Panc1 (cell line): ENCODE measurements around the gene FBXW7.

Experiments used
- POLR2AphosphoS5 ChIP-seq: IDR thresholded peaks from 2 replicates; pipeline ENCODE4 v1.6.1; 2012; ENCODE audit warnings: mild to moderate bottlenecking, low read depth, low read length, moderate library complexity
- REST ChIP-seq, 2 experiments: IDR thresholded peaks; 2 replicates each; pipeline ENCODE4 v1.6.1; 2011 to 2012; ENCODE audit warnings: low read depth in 2 of 2, control low read depth in 1 of 2, low read length in 1 of 2, mild to moderate bottlenecking in 1 of 2, moderate library complexity in 1 of 2; ENCODE audit not compliant: insufficient read depth in 1 of 2
- TF ChIP-seq, protein P1 (sequence below): fragments of 450-650 bp; IDR thresholded peaks from 2 replicates; pipeline ENCODE4 v1.5.1; 2017; ENCODE audit warnings: mild to moderate bottlenecking

- TF ChIP-seq, protein P1, sequence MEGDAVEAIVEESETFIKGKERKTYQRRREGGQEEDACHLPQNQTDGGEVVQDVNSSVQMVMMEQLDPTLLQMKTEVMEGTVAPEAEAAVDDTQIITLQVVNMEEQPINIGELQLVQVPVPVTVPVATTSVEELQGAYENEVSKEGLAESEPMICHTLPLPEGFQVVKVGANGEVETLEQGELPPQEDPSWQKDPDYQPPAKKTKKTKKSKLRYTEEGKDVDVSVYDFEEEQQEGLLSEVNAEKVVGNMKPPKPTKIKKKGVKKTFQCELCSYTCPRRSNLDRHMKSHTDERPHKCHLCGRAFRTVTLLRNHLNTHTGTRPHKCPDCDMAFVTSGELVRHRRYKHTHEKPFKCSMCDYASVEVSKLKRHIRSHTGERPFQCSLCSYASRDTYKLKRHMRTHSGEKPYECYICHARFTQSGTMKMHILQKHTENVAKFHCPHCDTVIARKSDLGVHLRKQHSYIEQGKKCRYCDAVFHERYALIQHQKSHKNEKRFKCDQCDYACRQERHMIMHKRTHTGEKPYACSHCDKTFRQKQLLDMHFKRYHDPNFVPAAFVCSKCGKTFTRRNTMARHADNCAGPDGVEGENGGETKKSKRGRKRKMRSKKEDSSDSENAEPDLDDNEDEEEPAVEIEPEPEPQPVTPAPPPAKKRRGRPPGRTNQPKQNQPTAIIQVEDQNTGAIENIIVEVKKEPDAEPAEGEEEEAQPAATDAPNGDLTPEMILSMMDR, result no peak
- TF ChIP-seq POLR2AphosphoS5 (no peak), REST (IDR thresholded peaks at IDR 0.05; ENCODE audit: insufficient read depth in 1 of 2, low read depth in 2 of 2, low read length in 1 of 2) (no peak)
These were observed 6.0 kb downstream of the FBXW7 start for GRCh38 chr4:152529880-152530279.
